ENCODE results near the gene COG1. TPM values are rescaled to one million over a fixed set of nuclear protein-coding genes. Genes with fewer than 3 reads are reported as not detected.

The COG1 gene
- total RNA-seq, 4 donors from 2014 or later = 8.0 to 14.7 (median 9.2) TPM

DNA sequence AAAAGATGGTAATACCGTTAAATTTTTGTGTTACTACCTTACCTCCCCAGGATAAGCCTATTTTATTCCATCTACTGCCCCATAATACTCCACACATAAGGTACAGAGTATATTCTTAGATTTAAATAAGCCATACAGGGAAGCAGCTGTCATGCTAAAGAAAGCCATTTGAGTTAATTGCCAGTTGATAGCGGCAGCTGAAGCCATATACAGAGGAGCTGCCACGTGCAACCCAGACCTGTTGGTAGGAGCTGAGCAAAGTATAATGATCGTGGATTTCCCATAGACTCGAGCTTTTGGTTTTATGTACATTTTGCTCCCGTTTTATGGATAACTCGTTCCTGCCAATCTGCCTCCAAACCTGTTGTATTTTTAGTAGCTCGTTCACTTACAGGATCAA, 56.8 kb downstream of the COG1 start:
- Histone ChIP-seq H3K4me1 (no peaks in the 10 kb centered on the region), H3K27me3 (no peaks in the 10 kb centered on the region), H3K4me3 (no peak overlapping the region), H3K27ac (no peak overlapping the region), H3K9me3 (no peaks in the 10 kb centered on the region), H3K36me3 (peaks cover 0 to 40% (median 0%) of the 10 kb centered on the region in 3 donors)
- WGBS, 2 donors = 76 to 86% methylated on average over 8 of the region's 8 CpGs
- intact Hi-C loops (cut with DNase I) = loop anchor here (10.0 kb wide), 1 partner anchor 55 kb away; the partner anchor contains the start of gene COG1
- no peak for DNase-seq
- TF ChIP-seq POLR2A (IDR thresholded peaks at IDR 0.05) = no peak
- TF ChIP-seq, protein P1, sequence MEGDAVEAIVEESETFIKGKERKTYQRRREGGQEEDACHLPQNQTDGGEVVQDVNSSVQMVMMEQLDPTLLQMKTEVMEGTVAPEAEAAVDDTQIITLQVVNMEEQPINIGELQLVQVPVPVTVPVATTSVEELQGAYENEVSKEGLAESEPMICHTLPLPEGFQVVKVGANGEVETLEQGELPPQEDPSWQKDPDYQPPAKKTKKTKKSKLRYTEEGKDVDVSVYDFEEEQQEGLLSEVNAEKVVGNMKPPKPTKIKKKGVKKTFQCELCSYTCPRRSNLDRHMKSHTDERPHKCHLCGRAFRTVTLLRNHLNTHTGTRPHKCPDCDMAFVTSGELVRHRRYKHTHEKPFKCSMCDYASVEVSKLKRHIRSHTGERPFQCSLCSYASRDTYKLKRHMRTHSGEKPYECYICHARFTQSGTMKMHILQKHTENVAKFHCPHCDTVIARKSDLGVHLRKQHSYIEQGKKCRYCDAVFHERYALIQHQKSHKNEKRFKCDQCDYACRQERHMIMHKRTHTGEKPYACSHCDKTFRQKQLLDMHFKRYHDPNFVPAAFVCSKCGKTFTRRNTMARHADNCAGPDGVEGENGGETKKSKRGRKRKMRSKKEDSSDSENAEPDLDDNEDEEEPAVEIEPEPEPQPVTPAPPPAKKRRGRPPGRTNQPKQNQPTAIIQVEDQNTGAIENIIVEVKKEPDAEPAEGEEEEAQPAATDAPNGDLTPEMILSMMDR (IDR thresholded peaks at IDR 0.05) = no peak

DNA sequence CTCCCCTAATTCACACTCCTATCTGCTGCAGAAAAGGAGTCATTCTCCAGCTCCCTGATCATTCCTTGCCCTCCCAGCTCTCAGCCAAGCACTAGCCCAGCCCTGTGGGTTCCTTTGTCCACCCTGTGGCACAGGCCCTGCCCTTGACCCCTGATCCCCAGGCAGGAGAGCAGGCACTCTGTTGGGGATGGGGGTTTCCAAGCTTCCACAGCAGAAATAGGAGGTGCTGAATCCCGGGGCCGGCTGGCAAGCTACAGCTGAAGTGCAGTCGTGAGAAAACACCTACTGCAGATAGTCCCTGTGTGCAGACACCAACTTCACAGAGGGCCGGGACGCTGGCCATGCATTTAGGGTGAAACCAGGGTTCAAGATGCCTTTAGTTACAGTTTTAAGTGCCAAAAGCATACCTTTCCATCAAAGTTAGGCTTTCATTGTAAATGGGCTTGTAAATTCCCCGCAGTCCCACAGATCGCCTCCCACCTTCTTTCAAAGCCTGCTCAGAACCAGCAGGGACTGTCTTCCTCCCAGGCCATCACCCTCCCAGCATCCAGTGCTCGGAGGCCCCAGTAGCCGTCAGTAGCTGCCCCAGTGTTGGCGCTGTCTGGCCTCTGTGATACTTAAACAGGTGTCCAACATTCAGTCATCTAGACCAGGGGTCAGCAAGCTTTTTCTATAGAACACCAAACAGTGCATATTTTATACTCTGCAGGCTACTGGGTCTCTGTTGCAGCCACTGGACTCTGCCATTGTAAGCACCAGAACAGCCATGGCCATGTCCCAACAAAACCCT, 58.2 kb downstream of the COG1 start:
- Histone ChIP-seq H3K9me3 (no peaks in the 10 kb centered on the region), H3K27ac (no peak overlapping the region), H3K36me3 (peaks cover 0 to 27% (median 0%) of the 10 kb centered on the region in 3 donors), H3K4me3 (no peak overlapping the region), H3K27me3 (no peaks in the 10 kb centered on the region), H3K4me1 (peaks cover 0 to 6% (median 0%) of the 10 kb centered on the region in 3 donors)
- TF ChIP-seq, protein P1 (IDR thresholded peaks at IDR 0.05) = no peak
- TF ChIP-seq POLR2A (IDR thresholded peaks at IDR 0.05) = no peak
- WGBS, 2 donors = 75 to 88% methylated on average over 5 to 10 of the region's 10 CpGs
- DNase-seq = no peak
- intact Hi-C loops (cut with DNase I) = loop anchor here (10.0 kb wide), 1 partner anchor 56 kb away; the partner anchor contains the start of gene COG1

DNA sequence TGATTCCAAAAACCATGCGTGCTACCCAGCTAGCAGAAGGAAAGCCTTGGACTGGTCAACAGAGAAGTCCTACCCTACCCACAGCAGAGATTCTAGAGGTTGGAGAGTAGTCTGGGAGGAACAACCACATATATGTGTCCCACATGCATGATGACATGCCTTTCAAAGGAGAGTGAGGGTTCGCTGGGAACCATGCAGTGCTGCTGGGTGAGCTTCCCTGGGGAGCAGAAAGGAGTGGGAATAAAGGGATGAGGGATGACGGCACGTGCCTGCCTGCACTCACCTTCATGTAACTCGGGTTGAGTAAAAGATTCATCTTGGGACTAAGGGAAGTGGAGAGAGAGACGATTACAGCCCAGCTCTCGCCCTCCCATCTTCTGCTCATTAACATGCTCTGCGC, 59.0 kb downstream of the COG1 start:
- H3K36me3 ChIP-seq = peaks cover 0 to 19% (median 0%) of the 10 kb centered on the region in 3 donors
- DNase-seq = no peak
- no peak overlapping the region for H3K4me3 ChIP-seq
- no peaks in the 10 kb centered on the region for H3K27me3 ChIP-seq
- H3K27ac ChIP-seq = no peak overlapping the region
- H3K4me1 ChIP-seq = peaks cover 0 to 12% (median 0%) of the 10 kb centered on the region in 3 donors
- intact Hi-C loops (cut with DNase I) = loop anchor here (10.0 kb wide), 1 partner anchor 57 kb away; the partner anchor contains the start of gene COG1
- TF ChIP-seq, protein P1 (IDR thresholded peaks at IDR 0.05) = no peak
- no peak for TF ChIP-seq POLR2A (IDR thresholded peaks at IDR 0.05)
- 83 to 88% methylated on average over 7 to 8 of the region's 8 CpGs for WGBS, 2 donors
- H3K9me3 ChIP-seq = no peaks in the 10 kb centered on the region

DNA sequence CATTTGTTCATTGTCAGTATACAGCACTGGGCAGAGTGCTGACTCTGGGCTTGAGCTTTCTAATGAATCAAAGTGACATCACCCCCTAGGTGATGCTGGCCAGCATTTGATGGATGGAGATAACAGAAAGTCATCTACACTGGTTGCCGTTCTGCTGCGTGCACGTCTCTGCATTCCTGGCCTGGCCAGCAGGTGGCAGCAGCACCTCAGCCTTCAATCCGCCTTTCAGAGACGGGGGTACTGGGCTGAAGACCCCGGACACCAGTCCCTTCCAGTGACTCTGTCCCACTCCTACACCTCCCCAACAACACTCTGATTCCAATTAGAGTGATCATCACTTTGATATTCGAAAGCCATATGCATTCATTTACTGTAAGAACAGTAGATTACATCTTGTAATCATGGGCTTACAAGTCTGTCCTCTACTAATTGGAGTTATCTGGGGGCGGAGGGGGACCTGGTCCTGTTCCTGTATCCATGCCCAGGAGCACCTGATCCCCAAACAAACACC, 62.9 kb downstream of the COG1 start:
- TF ChIP-seq, protein P1 (IDR thresholded peaks at IDR 0.05) = peak; percentile 94 to 98 (median 96)
- no peak for TF ChIP-seq POLR2A (IDR thresholded peaks at IDR 0.05)
- WGBS, 2 donors = 0 to 2% methylated on average over 7 to 8 of the region's 8 CpGs
- Histone ChIP-seq H3K4me1 (peaks cover 0 to 12% (median 0%) of the 10 kb centered on the region in 3 donors), H3K36me3 (no peaks in the 10 kb centered on the region), H3K4me3 (no peak overlapping the region), H3K27ac (no peak overlapping the region), H3K27me3 (no peaks in the 10 kb centered on the region), H3K9me3 (no peaks in the 10 kb centered on the region)
- DNase-seq = no peak
- intact Hi-C loops (cut with DNase I) = loop anchor here (2.0 to 10.0 kb wide), 2 partner anchors 61 to 113 kb away; partner anchors contain the start of gene COG1

DNA sequence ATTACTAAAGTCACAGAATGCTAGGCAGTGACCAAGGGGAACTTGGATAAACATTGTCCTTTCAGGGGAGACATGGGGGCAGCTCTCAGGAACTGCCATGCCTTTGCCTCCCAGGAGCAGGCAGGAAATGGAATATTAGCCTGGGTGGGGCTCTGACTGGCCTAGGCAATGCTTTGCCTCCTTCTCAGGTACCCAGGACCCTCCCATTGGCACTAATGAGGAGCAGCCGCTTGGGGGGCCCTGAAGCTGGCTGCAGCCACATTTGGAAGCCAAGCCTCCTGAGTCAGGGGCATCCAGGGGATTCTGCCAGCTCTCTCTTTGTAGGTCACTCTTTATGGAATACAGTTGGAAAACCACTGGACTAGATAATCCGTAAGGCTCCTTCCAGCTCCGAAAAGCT, 63.4 kb downstream of the COG1 start:
- WGBS, 2 donors = 82 to 87% methylated on average over 2 to 3 of the region's 3 CpGs
- intact Hi-C loops (cut with DNase I) = loop anchor here (10.0 kb wide), 1 partner anchor 61 kb away; the partner anchor contains the start of gene COG1
- H3K36me3 ChIP-seq = no peaks in the 10 kb centered on the region
- TF ChIP-seq, protein P1 (IDR thresholded peaks at IDR 0.05) = no peak
- TF ChIP-seq POLR2A (IDR thresholded peaks at IDR 0.05) = no peak
- H3K27ac ChIP-seq = no peak overlapping the region
- peaks cover 0 to 12% (median 0%) of the 10 kb centered on the region in 3 donors for H3K4me1 ChIP-seq
- H3K4me3 ChIP-seq = no peak overlapping the region
- no peaks in the 10 kb centered on the region for H3K27me3 ChIP-seq
- no peak for DNase-seq
- H3K9me3 ChIP-seq = no peaks in the 10 kb centered on the region

All from esophagus squamous epithelium (tissue), 5 donors.